PFSK-1 (cell line): ENCODE measurements around the gene R3HDM1.

Experiments used
- SIN3A ChIP-seq: IDR thresholded peaks from 2 replicates; pipeline ENCODE4 v1.6.1; 2012; ENCODE audit warnings: mild to moderate bottlenecking, low read length, moderate library complexity, borderline replicate concordance; ENCODE audit not compliant: insufficient read depth
- TAF1 ChIP-seq: IDR thresholded peaks from 2 replicates; pipeline ENCODE4 v1.6.1; 2012; ENCODE audit warnings: low read length, control low read depth, borderline replicate concordance; ENCODE audit not compliant: insufficient read depth

- TF ChIP-seq TAF1 (no peak), SIN3A (no peak)
Measured at GRCh38 chr2:135585586-135585985, 54.3 kb downstream of the R3HDM1 start.
